ENCODE measurements around the gene URB1. TPM values are rescaled to one million over a fixed set of nuclear protein-coding genes. Genes with fewer than 3 reads are reported as not detected.

Gene URB1
- total and polyA plus RNA-seq, 12 donors: 5.2 to 31.6 (median 16.1) TPM

GRCh38 chr21:32418146-32418545 lies 25.3 kb upstream of the URB1 start:
- TF ChIP-seq CTCF (IDR thresholded peaks at IDR 0.05): no peak
- TF ChIP-seq POLR2A (IDR thresholded peaks at IDR 0.05): no peak
- H3K4me1 ChIP-seq (replicated peaks in 1 of 2): peaks cover 0 to 6% of the 10 kb centered on the region in 2 donors
- H3K27me3 ChIP-seq: no peaks in the 10 kb centered on the region
- no peak overlapping the region for H3K4me3 ChIP-seq
- H3K27ac ChIP-seq: no peak overlapping the region
- H3K36me3 ChIP-seq (replicated peaks in 1 of 2): no peaks in the 10 kb centered on the region
- WGBS, 4 donors: 54 to 76% (median 67%) methylated on average over 4 of the region's 4 CpGs
- intact Hi-C loops (cut with DNase I): no loop called here
- DNase-seq: no peak
- no peaks in the 10 kb centered on the region for H3K9me3 ChIP-seq (replicated peaks in 1 of 3)

GRCh38 chr21:32415451-32416398 lies 22.9 kb upstream of the URB1 start:
- peaks cover 0 to 20% of the 10 kb centered on the region in 2 donors for H3K4me1 ChIP-seq (replicated peaks in 1 of 2)
- TF ChIP-seq CTCF (IDR thresholded peaks at IDR 0.05): no peak
- TF ChIP-seq POLR2A (IDR thresholded peaks at IDR 0.05): no peak
- WGBS, 4 donors: 75 to 82% (median 77%) methylated on average over 11 of the region's 11 CpGs
- intact Hi-C loops (cut with DNase I): no loop called here
- H3K27me3 ChIP-seq: no peaks in the 10 kb centered on the region
- H3K4me3 ChIP-seq: no peak overlapping the region
- no peaks in the 10 kb centered on the region for H3K9me3 ChIP-seq (replicated peaks in 1 of 3)
- H3K27ac ChIP-seq: no peak overlapping the region
- no peaks in the 10 kb centered on the region for H3K36me3 ChIP-seq (replicated peaks in 1 of 2)
- peak in 1 of 7 donors; percentile 53 for DNase-seq

DNA sequence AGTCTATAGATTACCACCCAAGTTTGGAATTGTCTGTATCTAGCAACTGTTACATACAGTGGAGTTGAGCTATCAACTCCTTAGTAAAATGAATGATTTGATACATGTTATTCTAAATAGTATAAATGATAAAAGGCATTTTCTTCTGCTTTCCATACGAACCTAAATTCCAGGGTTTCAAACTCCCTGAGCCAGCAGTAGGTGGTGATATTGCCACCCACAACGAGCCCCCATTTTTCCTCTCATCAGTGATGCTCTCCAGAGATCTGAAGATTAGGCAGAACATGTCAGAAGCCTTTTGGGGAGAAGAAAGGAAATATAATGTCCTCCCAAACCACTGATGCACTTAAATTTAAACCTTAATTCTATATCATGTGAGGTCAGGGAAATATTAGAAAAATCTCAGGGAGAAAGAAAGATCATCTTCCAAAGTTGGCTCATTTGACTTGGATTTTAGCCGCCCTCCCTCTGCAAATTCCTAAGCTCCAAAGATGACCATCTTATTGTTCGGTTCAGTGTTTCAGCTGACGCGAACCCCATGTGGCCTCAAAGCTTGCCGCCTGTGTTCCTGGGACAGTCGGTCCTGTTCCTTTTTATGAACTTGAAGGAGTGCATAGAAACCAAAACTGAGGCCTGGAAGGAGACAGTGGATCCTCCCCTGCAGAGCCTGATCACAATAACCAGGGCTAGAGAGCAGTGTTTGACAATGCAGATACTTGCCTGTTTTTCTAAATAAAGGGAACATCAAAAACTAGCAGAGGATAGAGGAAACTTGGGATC lies 22.0 kb upstream of the URB1 start:
- Histone ChIP-seq H3K4me1 (replicated peaks in 1 of 2) (peaks cover 0 to 21% of the 10 kb centered on the region in 2 donors), H3K27ac (peak overlapping the region in 2 of 5 donors; percentile 95 to 99), H3K4me3 (peak overlapping the region in 1 of 4 donors; percentile 93), H3K27me3 (no peaks in the 10 kb centered on the region), H3K36me3 (replicated peaks in 1 of 2) (no peaks in the 10 kb centered on the region), H3K9me3 (replicated peaks in 1 of 3) (no peaks in the 10 kb centered on the region)
- WGBS, 4 donors: 58 to 75% (median 69%) methylated on average over 8 of the region's 8 CpGs
- TF ChIP-seq CTCF (IDR thresholded peaks at IDR 0.05) (peak in 2 of 6 experiments; percentile 16 to 28), POLR2A (IDR thresholded peaks at IDR 0.05) (no peak)
- intact Hi-C loops (cut with DNase I): no loop called here
- peak in 1 of 7 donors; percentile 53 for DNase-seq
